Endothelial cell of hepatic sinusoid (primary cell): Measurements from ENCODE around the gene DBP.
"Not testable (repeated sequence)": the region's sequence is repeated elsewhere in the genome, so short reads cannot be mapped to it uniquely, and the experiment has no call there.

ENCODE experiments used
- in situ Hi-C: cut with HindIII; loops from 2 replicates; pipeline ENCODE4 v1.10.0; 2017; ENCODE audit warnings: low sequenced_read_pairs

The DBP gene

DNA sequence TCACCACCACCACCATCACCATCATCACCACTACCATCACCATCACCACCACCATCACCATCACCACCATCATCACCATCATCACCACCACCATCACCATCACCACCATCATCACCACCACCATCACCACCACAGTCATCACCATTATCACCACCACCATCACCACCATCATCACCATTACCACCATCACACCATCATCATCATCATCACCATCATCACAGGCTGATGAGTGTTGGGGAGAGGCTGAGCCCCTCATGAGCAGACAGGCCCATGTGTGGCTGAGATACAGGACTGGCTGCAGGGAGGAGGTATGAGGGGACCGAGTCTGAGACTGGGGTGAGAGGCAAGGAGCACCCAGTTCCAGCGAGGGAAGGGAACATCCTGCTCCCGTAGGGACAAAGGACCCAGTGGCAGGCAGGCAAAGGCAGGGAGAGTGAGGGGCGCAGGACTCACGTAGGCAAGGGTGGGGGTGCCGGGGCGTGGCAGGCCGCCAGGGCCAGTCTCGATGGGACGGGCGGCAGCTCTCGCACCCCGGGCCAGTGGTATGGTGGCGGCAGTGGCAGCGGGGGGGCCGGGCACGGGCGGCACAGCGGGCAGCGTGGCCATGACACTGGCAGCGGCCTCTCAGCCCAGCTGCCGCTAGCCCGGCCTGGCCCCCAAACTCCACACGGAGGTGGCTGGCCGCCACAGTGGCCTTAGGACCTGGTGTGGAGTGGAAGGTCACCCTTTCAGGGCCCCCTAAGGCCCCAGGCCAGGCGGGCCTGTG is 32.9 kb upstream of the DBP start:
- in situ Hi-C loops = loop anchor here (10.0 kb wide), 1 partner anchor 125 kb away; no protein-coding TSS in a partner anchor

DNA sequence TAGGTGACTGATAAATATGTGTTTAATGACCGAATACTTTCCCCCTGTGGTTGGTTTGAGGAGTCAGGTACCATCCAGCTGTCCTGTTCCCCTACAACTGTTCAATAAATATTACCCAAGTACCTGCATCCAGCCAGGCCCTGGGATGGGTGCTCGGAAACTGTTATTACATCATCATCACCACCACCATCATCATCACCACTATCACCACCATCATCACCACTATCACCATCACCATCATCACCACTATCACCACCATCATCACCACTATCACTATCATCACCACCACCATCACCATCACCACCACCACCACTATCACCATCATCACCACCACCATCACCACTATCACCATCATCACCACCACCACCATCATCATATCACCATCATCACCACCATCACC is 31.6 kb upstream of the DBP start:
- in situ Hi-C loops = no loop called here

DNA sequence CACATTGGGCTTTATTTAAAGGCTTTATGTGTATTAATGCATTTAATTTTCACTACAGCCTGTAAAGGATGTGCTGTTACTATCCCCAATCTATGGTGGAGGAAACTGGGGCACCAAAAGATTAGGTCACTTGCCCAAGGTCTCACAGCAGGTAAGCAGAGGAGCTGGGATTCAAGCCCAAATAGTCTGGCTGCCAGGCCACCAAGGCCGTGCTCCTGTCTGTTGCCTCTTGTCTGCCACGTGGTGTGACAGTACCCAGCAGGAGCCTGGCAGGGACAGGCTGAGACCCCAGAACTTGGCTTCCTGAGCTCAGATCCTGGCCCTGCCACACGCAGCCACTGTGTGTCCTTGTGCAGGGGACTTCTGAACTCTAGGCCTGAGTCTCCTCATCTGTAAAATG is 31.2 kb upstream of the DBP start:
- in situ Hi-C loops = no loop called here

DNA sequence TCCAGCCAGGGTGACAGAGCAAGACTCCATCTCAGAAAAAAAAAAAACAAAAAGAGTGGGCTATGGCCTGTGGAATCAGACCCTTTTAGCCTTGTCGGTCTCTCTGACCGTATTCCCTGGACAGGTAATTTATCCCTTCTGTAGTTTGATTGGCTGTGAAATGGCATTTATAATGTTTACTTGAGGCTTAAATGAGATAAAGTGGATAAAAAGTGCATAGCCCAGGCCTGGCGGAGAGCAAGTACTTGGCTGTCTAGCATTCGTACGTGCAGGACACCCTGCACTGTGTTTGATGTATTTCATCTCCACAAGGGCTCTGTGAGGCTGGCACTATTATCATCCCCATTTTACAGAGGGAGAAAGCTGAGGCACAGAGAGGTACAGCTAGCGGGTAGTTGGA is 28.6 kb upstream of the DBP start:
- in situ Hi-C loops = no loop called here

DNA sequence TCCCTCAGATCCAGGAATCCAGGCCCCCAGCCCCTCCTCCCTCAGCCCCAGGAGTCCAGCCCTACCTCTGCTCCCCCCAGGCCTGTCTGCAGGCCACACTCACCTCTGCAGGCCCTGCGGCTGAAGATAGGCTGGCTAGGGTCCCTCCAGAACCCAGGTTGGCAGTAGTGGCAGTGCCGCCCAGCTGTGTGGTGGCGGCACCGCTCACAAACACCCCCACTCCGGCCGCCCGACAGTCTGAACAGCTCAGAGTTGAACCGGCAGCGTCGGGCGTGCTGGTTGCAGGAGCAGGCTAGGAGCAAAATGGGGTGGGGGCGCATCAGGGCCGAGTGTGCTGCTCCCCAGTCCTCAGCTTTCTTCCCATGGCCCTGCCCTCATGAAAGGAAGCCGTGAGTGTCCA is 27.3 kb upstream of the DBP start:
- in situ Hi-C loops = no loop called here

DNA sequence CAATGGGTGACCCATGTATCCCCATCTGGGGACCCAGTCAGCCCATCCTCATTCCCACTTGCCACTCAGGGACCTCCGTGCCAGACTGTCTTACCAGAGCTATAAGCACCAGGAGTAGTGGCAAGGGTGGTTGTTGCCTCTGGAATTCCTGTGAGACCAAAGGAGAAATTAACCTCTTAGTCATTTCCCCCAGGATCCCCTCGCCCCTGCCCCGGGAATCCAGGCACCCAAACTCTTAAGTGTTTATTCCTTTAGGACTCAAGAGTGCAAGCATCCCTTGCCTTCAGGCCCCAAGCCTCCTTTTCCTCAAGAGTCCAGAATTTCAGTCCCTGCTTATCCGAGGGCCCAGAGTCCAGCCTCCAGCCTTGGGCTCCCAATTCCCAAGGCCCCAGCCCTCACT is 26.5 kb upstream of the DBP start:
- in situ Hi-C loops = no loop called here

DNA sequence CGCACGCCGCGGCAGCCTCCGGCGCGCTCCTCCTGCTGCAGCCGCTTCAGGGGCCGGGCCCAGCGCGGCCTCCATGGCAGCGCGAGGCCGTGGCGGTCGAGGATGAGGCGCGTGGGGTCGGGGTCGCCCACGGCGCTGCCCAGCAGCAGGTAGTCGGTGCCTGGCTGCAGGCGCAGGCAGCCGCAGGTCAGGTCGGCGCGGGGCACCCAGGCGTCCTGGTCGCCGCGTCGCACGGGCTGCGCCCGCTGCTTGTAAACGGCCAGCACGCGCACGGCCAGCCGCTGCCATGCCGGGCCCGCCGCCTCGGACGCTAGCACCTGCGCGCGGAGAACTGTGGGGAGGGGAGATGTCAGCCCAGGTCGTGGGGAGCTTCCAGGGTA is 24.5 kb upstream of the DBP start:
- in situ Hi-C loops = no loop called here

DNA sequence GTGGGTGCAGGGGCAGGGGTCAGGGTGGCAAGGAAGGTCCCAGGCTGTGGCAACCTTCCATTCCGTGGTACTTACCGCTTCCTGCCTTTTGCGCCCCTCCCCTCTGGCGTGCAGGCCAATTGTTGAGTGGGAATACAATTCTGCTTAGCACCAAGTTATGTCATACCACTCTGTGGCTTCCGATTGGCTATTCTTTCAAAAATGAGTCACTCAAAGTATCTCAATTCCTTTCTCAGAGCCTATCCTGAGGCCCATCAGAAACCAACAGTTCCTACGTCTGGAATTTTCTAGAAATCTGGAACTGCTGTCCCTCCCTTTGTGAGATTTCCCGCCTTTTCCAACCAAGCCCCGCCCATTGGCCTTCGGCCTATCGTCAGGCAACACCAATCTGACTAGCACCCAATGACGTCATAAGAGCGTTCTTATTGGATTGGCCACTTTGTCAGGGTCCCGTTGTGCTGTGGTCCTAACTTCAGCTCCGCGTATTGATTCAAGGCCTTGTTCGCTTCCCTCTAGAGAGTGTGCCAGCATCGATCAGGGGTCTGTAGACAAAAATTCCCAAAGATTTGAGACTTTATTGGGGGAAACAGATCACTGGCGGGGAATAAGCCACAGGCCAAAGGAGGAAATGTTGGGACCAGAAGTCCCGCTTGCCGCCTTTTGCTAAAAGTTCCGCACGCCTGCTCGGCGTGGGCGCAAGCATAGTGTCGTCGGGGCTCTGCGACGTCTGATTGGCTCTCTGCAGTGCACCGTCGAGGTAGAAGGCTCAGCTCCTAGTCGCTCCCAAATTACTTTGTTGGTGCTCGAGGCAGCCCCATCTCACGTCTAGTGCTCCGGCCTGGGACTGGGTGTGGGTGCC is 23.9 kb upstream of the DBP start:
- in situ Hi-C loops = no loop called here

DNA sequence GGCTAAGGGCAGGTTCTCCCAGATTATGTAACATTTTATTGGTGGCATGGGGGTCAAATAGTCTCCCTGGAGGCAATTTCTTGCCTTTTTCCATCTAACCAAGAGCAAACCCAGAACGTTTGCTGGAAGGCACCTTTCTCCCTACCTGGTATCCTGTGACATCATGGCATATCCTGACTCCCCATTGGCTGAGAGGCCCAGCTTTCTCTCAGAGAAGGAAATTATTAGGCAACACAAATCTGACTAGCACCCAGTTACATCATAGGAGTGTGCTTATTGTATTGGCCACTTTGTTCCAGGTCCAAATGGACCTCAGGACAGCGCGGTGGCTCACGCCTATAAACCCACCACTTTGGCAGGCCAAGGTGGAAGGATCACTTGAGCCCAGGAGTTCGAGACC is 22.6 kb upstream of the DBP start:
- in situ Hi-C loops = no loop called here

DNA sequence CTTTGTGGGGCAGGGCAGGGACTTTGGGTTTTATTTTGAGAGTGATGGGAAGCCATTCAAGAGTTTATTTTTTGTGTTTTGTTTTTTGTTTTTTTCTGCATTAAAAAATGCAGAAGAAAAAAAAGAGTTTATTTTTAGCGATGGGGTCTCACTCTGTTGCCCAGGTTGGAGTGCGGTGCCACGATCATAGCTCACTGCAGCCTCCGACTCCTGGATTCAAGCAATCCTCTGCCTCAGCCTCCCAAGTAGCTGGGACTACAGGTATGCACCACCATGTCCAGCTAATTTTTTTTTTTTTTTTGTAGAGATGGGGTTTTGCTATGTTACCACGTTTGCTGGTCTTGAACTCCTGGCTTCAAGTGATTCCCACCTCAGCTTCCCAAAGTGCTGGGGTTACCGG is 21.3 kb upstream of the DBP start:
- in situ Hi-C loops = no loop called here

DNA sequence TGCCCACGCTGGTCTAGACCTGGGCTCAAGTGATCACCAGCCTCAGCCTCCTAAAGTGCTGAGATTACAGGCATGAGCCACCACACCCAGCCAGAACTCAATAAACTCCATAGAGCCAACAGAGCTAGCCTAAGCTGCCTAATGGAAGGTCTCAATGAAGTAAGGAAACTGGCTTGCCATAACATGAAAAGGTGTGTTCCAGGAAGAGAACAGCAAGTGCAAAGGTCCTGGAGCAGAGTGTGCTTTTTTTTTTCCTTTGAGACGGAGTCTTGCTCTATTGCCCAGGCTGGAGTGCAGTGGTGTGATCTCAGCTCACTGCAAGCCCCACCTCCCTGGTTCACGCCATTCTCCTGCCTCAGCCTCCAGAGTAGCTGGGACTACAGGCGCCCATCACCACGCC is 20.6 kb upstream of the DBP start:
- in situ Hi-C loops = not testable (repeated sequence)

DNA sequence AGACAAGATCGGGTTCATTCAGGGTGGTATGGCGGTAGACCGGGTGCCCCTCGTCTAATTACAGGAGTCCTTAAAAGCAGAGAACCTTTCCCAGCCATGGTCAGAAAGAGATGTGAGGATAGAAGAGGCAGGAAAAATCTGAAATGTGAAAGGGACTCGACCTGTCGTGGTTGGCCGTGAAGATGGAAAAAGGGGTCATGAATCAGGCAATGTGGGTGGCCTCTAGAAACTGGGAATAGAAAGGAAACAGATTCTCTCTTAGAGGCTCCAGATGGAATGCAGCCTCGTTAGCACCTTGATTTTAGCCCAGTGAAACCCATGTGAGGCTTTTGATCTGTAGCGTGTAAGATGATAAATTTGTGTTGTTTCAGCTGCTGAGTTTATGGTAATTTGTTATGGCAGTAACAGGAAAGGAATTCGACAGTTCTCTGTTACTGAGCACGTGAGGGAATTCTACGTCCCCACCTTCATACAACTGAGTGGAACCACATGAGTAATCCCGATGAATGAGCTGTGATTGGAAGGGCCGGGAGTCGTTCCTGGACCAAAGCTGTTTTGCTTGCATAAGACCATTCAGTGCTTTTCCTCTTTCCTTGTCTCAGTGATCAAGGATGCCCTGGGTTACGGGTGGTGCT is 19.8 kb upstream of the DBP start:
- in situ Hi-C loops = no loop called here

DNA sequence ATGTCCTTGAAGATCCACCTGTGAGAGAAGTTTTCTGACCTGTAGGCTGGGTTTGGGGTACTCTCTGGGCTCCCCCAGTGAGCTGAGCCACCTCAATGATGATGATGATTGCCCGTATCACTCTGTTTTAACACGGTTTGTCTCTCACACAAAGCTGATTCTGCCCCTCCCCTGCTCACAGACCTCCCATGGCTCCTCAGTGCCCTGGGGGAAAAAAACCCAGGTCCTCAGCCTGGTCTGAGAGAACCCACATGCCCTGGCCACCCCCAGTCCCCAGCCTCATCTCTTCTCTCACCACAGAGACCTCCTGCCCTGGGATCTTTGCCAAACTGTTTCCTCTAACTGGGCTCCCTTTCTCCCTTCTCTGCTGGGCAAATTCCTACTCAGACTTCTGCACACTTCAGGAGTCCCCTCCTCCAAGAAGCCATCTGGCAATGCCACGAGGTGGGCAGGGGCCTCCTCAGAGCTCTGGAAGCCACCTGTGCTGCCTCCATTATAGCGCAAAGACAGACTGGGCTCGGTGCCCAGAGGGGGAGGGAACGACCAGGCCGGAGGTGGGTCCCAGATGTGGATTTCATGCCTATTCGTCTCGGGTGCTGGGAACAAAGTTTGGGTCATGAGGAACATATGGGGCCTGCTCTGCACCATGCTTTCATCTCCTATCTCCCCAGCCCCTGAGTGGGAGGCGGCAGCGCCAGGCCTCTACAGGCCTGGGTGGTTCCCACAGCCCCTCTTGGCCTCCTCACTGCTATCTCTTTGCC is 17.3 kb upstream of the DBP start:
- in situ Hi-C loops = no loop called here

DNA sequence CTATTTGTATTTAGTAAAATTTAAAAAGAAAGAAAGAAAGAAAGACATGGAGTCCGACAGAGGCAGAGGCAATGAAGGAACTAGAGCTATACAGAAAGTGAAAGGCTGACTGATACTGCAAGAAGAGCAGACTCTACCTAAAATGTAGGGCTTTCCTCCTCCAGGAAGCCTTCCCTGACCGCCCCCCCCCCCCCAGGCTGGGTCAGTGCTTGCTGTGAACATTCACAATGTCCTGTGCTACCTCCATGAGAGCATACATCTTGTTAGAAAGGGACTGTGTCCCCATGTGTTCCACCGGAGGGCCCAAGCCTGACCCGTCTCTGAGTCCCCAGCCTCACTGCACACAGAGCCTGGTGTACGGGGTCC is 14.5 kb upstream of the DBP start:
- in situ Hi-C loops = no loop called here

DNA sequence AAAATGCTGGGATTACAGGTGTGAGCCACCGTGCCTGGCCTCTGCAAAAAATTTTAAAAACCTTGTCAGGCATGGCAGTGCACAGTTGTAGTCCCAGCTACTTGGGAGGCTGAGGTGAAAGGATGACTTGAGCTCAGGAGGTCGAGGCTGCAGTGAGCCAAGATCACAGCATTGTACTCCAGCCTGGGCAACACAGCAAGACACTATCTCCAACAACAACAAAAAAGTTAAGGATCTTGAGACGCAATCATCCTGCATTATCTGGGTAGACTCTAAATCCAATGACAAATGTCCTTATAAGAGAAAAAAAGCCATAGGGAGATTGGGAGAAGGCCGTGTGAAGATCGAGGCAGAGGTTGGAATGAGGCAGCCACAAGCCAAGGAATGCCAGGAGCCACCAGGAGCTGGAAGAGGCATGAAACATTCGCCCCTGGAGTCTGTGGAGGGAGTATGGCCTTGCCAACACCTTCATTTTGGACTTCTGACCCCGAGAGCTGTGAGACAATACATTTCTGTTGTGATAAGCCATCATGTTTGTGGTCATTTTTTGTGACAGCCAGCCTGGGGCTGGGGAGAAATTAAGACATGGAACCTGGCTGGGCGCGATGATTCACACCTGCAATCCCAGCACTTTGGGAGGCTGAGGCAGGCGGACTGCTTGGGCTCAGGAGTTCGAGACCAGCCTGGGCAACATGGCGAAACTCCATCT is 13.9 kb upstream of the DBP start:
- in situ Hi-C loops = no loop called here

DNA sequence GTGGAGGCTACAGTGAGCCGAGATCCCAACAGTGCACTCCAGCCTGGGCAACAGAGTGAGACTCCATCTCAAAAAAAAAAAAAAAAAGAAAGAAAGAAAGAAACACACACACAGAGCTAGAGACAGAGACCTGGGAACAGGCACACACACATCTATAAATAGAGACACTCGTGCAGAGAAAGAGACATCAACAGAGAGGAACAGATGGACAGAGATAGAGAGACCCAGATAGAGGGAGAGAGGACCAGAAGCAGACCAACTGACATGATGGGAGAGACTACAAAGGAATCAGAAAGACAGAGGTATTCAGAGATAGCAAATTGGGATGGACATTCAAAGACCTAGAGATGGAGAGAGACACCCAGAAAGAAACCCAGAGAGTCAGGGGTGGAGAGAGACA is 11.0 kb upstream of the DBP start:
- in situ Hi-C loops = loop anchor here (25.0 kb wide), 1 partner anchor 314 kb away; the partner anchor contains the start of genes BAX and FTL

DNA sequence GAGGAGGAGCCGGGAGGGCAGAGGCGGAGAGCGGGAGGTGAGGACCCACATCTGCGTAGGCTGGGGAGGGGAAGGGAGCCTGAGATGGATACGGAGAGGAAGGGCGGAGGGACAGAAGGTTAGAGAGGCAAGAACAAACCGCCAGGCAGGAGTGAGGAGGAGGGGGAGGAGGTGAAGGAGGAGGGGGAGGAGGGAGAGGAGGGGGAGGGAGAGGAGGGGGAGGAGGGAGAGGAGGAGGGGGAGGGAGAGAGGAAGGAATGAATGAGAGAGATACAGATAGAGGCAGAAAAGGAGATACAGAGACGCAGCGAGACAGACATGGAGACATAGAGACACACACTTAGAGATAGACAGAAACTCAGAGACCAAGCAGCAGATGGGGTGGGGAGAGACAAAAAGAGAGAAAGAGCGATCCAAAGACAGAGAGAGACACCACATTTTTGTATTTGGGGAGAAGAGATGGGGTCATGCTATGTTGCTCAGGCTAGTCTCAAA is 9.6 kb upstream of the DBP start:
- in situ Hi-C loops = loop anchor here (25.0 kb wide), 1 partner anchor 316 kb away; the partner anchor contains the start of genes BAX and FTL

DNA sequence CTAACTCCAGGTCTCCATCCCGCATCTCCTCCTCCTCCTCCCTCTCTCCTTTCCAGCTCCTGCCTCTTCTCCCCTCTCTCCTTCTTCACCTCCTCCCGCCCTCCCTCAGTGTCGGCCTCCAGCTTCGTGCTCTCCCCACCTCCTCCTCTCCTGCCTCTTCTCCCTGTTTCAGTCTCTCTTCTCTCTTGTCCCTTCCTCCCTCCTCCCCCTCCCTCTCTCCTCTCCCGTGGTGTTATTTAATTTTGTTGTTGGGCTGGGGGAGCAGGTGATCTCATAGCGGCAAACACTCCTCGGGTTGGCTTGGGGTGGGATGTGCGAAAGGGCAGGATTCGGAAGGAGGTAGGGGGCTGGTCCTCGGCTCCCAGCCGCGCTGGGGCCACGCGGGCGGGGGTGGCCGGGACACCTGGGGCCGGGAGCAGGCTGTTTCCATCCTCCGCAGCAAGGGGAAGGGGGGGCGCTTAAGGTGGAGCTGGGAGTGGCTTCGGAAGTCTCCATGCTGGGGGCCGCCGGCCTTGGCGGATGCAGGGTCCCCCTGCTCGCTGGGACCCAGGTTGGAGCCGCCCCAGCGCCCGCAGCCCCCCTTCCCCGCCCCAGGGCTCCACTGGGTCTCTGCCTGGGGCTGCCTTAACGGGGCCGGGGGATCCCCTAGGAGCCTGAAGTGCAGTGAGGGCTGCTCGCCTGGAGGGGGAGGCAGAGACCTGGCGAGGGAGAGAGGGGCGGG is 9.0 kb upstream of the DBP start, which contains the start of gene CA11:
Gene CA11 (minus strand): TSS at position 187 of the 721 bp plus-strand sequence. CDS start 555 bp downstream, outside the sequence.
- in situ Hi-C loops = loop anchor here (25.0 kb wide), 1 partner anchor 316 kb away; the partner anchor contains the start of genes BAX and FTL

DNA sequence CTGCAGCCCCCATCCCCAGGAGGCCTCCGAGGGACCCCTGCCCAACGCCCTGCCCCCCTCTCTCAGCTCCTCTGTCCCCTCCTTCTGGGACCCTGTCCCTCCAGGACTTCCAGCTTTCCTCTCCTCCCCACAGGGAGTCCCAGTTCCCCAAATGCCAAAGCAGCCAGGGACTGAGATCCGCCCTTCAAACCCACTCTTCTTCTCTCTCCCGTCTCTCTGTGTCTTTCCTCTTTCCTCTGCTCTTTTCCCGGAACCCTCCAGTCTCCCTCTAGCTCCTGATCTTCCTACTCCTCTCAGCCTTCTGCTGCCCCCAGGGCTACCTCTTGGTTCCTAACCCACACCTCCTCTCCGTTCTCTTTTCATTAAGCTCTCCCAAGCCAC is 8.4 kb upstream of the DBP start:
- in situ Hi-C loops = loop anchor here (25.0 kb wide), 1 partner anchor 317 kb away; the partner anchor contains the start of genes BAX and FTL
